Stimulated activated naive CD8-positive, alpha-beta T cell treated with anti-CD3 and anti-CD28 coated beads, Interleukin-15, Interleukin-2, amounts not matched to agents 100 ng/mL and 50 ng/mL, for 24 hours (primary cell): ENCODE results near the gene RPUSD3.
"Not testable (repeated sequence)": the region's sequence is repeated elsewhere in the genome, so short reads cannot be mapped to it uniquely, and the experiment has no call there.

Experiments
- H3K27ac Mint-ChIP-seq: one replicate; pipeline ENCODE4 v1.8.0; 2021; ENCODE audit warnings: mild to moderate bottlenecking, mixed read lengths
- H3K27me3 Mint-ChIP-seq: one replicate; pipeline ENCODE4 v1.8.0; 2021; ENCODE audit warnings: mixed read lengths
- H3K36me3 Mint-ChIP-seq: one replicate; pipeline ENCODE4 v1.8.0; 2021; ENCODE audit warnings: low read depth, mixed read lengths
- H3K4me1 Mint-ChIP-seq: one replicate; pipeline ENCODE4 v1.8.0; 2021; ENCODE audit warnings: low read depth, mixed read lengths
- H3K4me3 Mint-ChIP-seq: one replicate; pipeline ENCODE4 v1.8.0; 2021; ENCODE audit warnings: mild to moderate bottlenecking, mixed read lengths
- H3K9me3 Mint-ChIP-seq: one replicate; pipeline ENCODE4 v1.8.0; 2021; ENCODE audit warnings: mixed read lengths

The RPUSD3 gene

DNA sequence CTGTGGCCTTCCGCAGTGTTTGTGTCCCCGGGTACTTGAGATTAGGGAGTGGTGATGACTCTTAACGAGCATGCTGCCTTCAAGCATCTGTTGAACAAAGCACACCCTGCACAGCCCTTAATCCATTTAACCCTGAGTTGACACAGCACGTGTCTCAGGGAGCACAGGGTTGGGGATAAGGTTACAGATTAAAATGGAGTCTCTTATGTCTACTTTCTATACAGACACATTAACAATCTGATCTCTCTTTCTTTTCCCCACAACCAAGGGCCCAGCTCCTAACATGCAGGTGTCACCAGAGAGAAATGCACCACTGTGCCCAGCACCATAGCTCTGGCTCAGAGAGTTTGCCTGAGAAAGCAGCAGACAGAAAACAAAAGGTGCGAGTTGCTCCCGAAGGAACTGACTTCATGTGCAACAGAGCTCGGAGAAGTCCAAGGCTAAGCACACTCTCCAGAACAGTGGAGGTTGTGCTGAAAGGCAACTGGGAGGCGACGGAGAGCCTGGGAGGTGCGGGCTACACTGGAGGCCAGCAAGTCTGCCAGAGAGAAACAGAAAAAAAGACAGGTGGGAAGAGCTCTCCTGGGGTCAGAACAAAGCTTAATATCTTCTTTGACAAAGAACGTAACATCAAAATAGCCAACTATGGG lies 10.6 kb upstream of the RPUSD3 start:
- H3K36me3 Mint-ChIP-seq, H3K27ac Mint-ChIP-seq, H3K4me1 Mint-ChIP-seq, H3K9me3 Mint-ChIP-seq, H3K4me3 Mint-ChIP-seq, H3K27me3 Mint-ChIP-seq: not testable (repeated sequence)

DNA sequence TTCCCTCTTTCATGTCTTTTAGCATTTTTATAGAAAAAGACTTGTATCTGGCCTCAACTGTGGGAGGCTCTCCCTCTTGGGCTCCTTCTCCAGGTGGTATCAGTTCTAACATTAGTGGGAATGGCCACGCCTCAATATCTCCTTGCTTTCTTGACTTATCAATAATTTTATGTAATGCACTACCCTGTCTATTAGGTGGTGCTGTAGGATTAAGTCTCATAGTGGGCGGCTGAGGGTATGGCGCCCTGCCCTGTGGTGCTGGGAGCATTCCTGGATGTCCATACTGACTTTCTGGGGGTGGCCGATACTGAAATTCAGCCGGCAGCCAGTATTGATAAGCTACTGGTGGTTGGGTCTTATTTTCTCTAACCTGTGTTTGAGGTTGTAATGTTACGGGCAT lies 8.7 kb upstream of the RPUSD3 start:
- H3K27ac Mint-ChIP-seq: no peak overlapping the region
- no peaks in the 10 kb centered on the region for H3K9me3 Mint-ChIP-seq
- H3K4me1 Mint-ChIP-seq: no peaks in the 10 kb centered on the region
- H3K27me3 Mint-ChIP-seq: no peaks in the 10 kb centered on the region
- no peak overlapping the region for H3K4me3 Mint-ChIP-seq
- no peaks in the 10 kb centered on the region for H3K36me3 Mint-ChIP-seq

DNA sequence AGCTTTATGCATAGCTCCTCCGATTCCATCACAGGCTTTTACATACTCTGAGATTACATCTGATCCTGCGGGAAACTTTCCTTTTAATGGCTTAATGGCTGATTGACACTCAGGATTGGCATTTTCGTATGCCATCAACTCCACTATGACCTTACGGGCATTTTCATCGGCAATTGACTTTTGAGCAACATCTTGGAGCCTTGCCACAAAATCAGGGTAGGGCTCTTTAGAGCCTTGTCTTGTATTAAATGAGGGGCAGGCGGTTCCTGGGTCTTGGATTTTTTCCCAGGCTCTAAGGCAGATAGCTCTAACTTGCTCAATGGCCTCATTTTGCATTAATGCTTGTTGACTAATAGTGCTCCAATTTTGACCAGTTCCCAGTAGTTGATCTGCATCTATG lies 8.1 kb upstream of the RPUSD3 start:
- H3K36me3 Mint-ChIP-seq: not testable (repeated sequence)

DNA sequence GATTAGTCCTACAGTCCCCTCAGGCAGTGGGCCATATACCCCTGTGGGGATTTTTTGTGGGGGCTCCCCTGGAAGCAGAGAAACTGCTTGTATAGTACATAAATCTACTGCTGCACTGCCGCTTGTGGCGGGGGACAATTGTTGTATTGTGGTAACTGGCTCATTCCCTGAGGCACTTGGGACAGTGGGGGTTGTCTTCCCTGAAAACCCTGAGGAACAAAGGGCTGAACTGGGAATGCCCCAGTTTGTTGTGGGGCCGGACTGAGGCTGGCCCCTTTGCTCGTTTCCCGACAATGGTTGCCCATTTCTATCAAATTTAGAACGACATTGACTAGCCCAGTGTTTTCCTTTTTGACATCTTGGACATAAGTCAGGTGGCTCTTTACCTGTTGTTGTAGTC lies 7.6 kb upstream of the RPUSD3 start:
- H3K27ac Mint-ChIP-seq, H3K9me3 Mint-ChIP-seq, H3K36me3 Mint-ChIP-seq, H3K27me3 Mint-ChIP-seq, H3K4me3 Mint-ChIP-seq, H3K4me1 Mint-ChIP-seq: not testable (repeated sequence)

More for the DNA sequence above, 8.1 kb upstream of the RPUSD3 start:
- not testable (repeated sequence) for H3K27ac Mint-ChIP-seq, H3K4me1 Mint-ChIP-seq, H3K4me3 Mint-ChIP-seq, H3K27me3 Mint-ChIP-seq, H3K9me3 Mint-ChIP-seq

DNA sequence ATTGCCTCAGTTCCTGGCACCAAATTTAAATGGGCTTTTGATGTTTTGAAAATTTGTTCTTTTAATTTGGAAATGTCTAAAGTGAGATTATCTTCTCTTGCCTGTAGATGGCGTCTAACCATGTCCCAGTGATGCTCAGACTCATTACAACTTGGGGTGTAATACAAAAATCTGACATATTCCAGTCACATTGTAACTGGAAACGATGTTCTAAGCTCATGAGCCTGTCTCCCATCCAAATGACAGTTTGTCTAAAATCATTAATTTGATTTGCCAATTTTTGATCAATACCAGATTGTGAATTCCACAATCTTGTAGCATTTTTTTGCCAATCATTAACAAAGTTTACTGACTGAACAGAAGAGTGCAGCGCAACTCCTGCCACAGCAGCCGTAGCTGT lies 5.1 kb upstream of the RPUSD3 start:
- not testable (repeated sequence) for H3K9me3 Mint-ChIP-seq, H3K36me3 Mint-ChIP-seq, H3K4me3 Mint-ChIP-seq, H3K27me3 Mint-ChIP-seq, H3K27ac Mint-ChIP-seq
- H3K4me1 Mint-ChIP-seq: peaks cover 14% of the 10 kb centered on the region

DNA sequence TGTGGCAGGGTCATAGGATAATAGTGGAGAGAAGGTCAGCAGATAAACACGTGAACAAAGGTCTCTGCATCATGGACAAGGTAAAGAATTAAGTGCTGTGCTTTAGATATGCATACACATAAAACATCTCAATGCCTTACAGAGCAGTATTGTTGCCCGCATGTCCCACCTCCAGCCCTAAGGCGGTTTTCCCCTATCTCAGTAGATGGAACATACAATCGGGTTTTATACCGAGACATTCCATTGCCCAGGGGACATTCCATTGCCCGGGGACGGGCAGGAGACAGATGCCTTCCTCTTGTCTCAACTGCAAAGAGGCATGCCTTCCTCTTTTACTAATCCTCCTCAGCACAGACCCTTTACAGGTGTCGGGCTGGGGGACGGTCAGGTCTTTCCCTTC lies 4.1 kb upstream of the RPUSD3 start:
- peaks cover 19% of the 10 kb centered on the region for H3K4me1 Mint-ChIP-seq
- H3K9me3 Mint-ChIP-seq, H3K4me3 Mint-ChIP-seq, H3K36me3 Mint-ChIP-seq, H3K27me3 Mint-ChIP-seq, H3K27ac Mint-ChIP-seq: not testable (repeated sequence)

DNA sequence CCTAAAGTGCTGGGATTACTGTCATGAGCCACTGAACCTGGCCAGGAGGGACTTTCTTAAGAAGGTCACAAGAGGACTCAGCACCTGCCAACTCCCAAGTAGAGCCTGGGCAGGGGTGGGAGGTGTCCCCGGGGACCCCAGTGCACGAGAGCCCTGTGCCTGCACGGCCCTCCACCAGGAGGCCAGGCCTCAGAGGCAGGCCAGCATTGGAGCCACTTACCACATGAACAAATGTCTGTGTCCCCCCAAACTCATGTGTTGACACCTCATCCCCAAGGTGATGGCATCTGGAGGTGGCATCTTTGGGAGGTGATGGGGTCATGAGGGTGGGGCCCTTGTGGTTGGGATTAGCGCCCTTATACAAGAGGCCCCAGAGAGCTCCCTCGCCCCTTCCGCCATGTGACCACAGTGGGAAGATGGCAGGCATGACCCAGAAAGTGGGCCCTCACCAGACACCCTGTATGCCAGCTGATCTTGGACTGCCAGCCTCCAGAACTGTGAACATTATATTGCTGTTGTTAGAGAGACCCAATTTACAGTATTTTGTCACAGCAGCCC lies 3.2 kb upstream of the RPUSD3 start:
- H3K4me1 Mint-ChIP-seq: peaks cover 25% of the 10 kb centered on the region
- peaks cover 6% of the 10 kb centered on the region for H3K36me3 Mint-ChIP-seq
- no peaks in the 10 kb centered on the region for H3K9me3 Mint-ChIP-seq
- H3K4me3 Mint-ChIP-seq: no peak overlapping the region
- no peak overlapping the region for H3K27ac Mint-ChIP-seq
- H3K27me3 Mint-ChIP-seq: no peaks in the 10 kb centered on the region

DNA sequence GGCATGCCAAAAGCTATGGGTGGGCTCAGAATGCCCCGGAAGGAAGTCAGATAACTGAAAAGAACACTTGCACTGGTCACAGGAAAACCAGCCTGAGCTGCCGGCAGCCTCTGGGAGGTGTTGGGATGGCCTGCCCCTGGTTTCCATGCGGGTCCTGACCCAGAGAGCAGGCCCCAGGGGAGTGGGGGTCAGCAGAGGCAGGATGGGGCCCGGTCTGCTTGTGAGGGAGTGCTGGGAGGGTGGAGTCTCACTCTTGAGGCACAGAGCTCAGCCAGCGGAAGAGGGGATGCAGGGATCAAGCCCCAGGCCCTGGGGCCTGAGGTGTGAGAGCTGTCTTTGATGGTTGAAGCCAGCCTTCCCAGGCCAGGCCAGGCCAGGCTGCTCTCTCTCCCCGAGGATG lies 2.4 kb upstream of the RPUSD3 start:
- no peak overlapping the region for H3K27ac Mint-ChIP-seq
- no peak overlapping the region for H3K4me3 Mint-ChIP-seq
- H3K9me3 Mint-ChIP-seq: no peaks in the 10 kb centered on the region
- peaks cover 14% of the 10 kb centered on the region for H3K36me3 Mint-ChIP-seq
- no peaks in the 10 kb centered on the region for H3K27me3 Mint-ChIP-seq
- peaks cover 30% of the 10 kb centered on the region for H3K4me1 Mint-ChIP-seq

DNA sequence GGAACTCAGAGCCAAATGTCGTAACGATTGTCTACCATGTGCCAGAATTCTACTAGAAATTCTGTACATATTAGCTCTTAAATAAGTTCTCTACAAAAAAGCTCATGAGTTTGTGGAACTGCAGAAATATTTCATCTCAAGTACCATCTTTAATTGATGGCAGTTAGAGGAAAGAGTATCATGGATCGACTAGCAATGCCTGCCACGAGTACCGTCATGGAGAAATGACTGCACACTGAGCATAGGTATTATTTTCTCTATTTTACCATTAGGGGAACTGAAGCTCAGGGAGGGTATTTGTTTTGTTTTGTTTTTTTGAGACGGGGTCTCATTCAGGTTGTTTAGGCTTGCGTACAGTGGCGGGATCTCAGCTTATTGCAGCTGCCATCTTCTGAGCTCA lies 2.8 kb downstream of the RPUSD3 start:
- peaks cover 30% of the 10 kb centered on the region for H3K4me1 Mint-ChIP-seq
- no peaks in the 10 kb centered on the region for H3K9me3 Mint-ChIP-seq
- H3K27ac Mint-ChIP-seq: no peak overlapping the region
- H3K36me3 Mint-ChIP-seq: peaks cover 40% of the 10 kb centered on the region
- no peak overlapping the region for H3K4me3 Mint-ChIP-seq
- H3K27me3 Mint-ChIP-seq: no peaks in the 10 kb centered on the region

DNA sequence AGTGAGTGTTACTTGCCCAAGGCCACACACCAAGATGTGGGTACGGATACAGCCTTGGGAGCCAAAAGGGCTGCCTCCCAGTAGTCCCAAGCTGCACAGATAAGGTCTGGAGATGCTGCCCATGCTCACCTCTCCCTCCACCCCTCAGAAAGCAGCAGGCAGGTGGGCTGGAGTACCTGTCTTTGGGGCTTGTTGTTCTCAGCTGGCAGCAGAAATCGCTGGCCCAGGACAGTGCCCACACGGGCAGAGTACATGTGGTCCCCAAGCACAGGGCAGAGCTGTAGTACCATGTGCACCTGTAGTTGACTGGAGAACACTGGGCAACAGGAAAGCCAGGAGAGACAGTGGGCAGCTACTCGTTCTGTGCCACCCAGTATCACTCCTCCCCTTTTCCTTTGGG lies 5.0 kb downstream of the RPUSD3 start:
- Mint-ChIP-seq H3K27me3 (no peaks in the 10 kb centered on the region), H3K27ac (no peak overlapping the region), H3K4me1 (peaks cover 16% of the 10 kb centered on the region), H3K4me3 (no peak overlapping the region), H3K9me3 (no peaks in the 10 kb centered on the region), H3K36me3 (peaks cover 51% of the 10 kb centered on the region)

DNA sequence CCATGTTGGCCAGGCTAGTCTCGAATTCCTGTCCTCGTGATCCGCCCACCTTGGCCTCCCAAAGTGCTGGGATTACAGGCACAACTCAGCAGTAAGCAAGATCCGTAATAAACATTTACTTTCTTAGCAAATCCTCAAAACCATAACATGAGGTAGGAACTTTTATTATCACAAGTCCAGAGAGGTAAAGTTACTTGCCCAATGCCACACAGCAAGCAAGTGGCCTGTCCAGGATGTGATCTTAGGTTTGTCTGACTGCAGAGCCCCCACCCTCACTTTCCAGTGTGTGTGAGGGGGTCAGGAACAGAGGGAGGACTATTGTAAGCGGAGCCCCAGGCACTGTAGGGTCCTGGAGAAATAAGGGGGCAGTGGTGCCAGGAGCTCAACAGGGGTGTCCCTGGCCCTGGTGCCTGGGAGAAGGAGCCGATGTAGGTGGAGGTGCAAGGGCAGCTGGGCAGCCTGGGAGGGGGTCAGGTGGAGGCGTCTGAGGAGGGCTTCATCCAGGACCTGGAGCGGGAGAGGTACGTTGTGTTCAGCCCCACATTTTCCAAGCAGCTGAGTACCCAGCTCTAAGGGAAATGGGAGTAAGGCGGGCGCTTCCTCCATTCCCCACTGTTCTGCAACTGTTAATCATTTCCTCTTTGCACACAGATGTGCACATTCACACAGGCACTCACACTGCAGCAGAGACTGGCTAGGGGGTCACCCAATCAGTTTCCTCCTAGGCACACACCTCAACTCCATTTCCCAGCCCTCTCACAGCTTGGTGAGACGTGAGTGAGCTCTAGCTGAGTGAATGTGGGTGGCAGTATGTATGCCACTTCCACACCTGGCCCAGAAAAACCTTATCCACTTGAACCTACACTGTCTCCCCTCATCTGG lies 5.9 kb downstream of the RPUSD3 start:
- Mint-ChIP-seq H3K27me3 (no peaks in the 10 kb centered on the region), H3K4me1 (peaks cover 11% of the 10 kb centered on the region), H3K27ac (peak overlapping the region; percentile 26), H3K4me3 (no peak overlapping the region), H3K36me3 (peaks cover 51% of the 10 kb centered on the region), H3K9me3 (no peaks in the 10 kb centered on the region)

DNA sequence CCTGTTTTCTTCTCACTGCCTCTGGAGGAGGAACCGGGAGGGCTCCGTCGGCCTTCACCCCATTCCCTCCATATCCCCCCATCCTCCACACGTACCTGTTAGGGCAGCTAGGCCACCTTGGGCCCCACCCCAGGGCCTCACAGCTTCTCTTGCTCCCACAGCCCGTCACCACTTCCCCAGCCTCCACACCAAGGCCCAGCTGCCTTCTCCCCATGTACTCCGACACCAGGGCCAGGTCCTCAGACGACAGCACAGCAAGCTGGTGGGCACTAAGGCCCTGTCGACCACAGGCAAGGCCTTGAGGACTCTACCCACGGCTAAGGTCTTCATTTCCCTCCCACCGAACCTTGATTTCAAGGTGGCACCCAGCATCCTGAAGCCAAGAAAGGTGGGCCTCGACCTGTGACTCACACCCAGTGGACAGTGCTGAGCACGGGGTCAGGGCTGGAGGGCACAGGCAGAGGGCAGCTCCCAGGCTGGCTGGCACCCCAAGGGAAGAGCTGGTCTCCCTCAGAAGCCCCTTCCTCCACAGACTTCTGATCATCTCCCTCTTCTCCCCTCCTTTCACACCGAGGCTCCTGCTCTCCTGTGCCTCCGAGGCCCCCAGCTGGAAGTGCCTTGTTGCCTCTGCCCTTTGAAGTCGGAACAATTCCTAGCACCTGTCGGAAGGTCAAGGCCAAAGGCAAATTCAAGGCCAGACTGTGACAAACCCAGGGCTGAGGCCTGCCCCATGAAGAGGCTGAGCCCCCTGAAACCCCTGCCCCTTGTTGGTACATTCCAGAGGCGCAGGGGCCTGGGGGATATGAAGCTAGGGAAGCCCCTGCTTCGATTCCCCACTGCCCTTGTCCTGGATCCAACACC lies 9.1 kb downstream of the RPUSD3 start:
- Mint-ChIP-seq H3K4me1 (peaks cover 8% of the 10 kb centered on the region), H3K9me3 (no peaks in the 10 kb centered on the region), H3K27me3 (no peaks in the 10 kb centered on the region), H3K27ac (no peak overlapping the region), H3K4me3 (no peak overlapping the region), H3K36me3 (peaks cover 40% of the 10 kb centered on the region)

DNA sequence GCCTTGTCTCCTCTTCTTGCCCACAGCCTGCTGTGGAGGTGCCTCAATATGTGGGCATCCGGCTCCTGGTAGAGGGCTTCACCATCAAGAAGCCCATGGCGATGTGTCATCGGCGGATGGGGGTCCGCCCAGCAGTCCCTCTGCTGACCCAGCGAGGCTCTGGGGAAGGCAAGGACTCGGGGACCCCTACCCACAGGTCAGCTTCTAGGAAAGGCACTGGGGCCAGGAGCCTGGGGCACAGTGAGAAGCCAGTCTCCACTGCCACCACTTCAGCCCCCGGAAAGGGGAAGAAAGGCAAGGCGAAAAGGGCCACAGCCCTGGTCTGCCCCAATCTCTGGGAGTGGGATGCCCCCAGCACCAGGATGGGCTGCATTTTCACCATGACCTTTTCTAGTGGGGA lies 10.7 kb downstream of the RPUSD3 start:
- Mint-ChIP-seq H3K9me3 (no peaks in the 10 kb centered on the region), H3K4me3 (no peak overlapping the region), H3K27ac (no peak overlapping the region), H3K27me3 (no peaks in the 10 kb centered on the region), H3K36me3 (peaks cover 36% of the 10 kb centered on the region), H3K4me1 (peaks cover 8% of the 10 kb centered on the region)

DNA sequence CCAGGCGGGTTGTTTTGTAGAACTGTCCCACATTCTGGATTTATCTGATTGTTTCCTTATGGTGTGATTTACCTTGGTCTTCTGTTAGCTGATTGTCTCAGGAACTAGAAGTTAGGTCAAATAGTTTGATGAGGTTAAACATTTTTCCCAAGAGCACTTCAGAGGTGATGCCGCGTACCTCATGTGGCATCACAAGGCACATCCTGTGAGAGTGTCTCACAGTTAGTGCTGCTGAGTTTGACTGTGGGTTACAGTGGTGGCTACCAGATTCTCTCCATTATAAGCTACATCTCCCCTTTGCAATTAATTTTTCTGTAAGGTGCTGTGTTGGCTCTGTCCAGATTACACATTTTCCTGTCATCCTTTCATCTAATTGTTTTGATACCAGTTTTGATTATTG lies 12.6 kb downstream of the RPUSD3 start:
- peaks cover 36% of the 10 kb centered on the region for H3K36me3 Mint-ChIP-seq
- H3K27ac Mint-ChIP-seq: no peak overlapping the region
- no peaks in the 10 kb centered on the region for H3K9me3 Mint-ChIP-seq

More for the DNA sequence above, 12.6 kb downstream of the RPUSD3 start:
- Mint-ChIP-seq H3K4me1 (peaks cover 8% of the 10 kb centered on the region), H3K4me3 (no peak overlapping the region), H3K27me3 (no peaks in the 10 kb centered on the region)
